Activated CD4-positive, CD25-positive, alpha-beta regulatory T cell (primary cell): ENCODE data around the gene ISM1.

ENCODE experiments used
- DNase-seq, 4 experiments: peaks; one replicate each; lab custom pipeline; 2025; lab: John Stamatoyannopoulos, UW

ISM1 gene

DNA sequence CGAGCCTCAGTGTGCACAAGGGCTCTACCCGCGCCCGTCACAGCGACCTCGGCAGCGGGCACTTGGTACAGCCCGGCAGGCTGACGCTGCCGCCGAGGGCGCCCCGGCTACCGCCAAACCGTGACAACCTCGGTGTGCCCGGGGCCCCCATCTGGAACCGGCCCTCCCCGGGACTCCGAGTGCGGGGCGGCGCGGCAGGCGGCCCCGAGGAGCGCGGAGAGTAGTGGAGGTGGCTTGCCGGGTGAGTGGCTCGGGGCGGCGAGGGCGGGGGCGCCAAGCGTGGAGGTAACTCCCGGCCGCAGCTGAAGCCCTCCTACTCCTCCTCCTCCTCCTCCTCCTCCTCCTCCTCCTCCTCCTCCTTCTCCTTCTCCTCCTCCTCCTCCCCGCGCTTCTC is at the start of gene ISM1:
Gene ISM1, plus strand, starts transcription at position 371 of the 394 bp plus-strand sequence. CDS start 503 bp downstream, outside the sequence.
- DNase-seq: peak in 2 of 4 experiments; percentile 12 to 22

DNA sequence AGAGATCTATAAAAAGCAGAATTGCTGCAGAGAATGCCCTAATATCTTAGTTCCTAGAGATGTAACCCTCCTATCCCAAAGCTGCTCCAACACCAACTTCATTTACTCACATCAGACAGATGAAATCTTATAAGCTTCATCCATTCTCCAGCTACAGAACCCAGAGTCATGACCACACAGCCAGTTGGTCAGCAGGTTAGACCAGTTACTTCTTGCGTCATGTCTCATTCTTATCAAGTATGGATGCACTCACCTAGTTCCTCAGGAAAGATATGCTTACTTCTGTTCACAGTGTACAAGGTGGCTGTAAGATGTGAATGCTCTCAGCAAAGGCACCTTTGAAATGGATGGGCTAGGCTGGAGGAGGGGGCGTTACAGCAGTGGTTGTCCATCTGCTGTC is 47.9 kb upstream of the ISM1 start:
- no peak for DNase-seq

DNA sequence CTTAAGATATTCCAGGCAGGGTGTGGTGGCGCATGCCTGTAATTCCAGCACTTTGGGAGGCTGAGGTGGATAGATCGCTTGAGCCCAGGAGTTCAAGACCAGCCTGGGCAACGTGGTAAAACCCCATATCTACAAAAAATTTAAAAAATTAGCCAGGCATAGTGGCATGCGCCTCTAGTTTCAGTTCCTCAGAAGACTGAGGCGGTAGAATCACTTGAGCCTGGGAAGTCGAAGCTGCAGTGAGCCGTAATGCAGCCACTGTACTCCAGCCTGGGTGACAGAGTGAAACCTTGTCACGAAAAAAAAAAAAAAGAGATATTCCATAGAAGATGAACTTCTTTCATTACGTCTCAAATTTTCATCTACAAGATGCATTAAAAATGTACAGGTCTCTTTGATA is 46.7 kb upstream of the ISM1 start:
- no peak for DNase-seq

DNA sequence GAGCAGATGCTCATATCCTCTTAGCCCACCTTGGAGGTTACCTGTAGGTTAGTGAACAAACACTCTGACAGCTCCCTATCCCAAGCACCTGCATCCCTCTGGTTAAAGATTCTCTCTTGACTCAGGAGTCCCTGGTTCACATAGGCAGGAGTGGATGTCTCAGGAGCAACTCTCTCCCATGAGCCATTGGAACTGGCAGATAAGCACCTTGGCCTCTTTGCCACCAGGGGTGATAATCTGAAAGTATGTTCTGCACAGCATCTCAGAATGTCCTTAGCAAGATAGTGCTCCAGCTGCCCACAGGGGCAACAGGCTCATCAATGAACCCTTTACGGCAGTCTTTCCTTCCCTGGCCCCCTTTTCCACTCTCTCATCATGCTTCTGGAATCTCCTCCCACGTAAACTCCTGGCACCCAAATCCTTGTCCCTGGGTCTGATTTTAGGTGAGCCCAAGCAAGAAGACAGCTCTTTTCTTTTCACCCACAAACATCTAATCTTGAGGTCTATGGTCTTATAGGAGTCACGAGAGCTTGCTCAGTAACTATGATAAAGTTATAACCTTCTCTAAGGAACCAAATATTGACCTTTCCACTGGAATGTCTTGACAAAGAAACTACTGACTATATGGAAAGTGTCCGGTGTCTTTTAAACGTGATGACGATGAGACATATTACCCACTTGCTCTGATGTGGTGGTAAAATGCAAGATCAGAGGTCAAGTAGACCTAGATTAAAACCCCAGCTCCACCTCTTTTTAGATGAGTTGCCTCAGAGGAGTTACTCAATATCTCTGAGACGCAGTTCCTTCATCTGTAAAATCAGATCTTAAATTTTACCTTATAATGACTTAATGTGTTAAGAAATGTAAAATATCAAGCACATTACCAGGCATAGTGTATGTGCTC is 39.8 kb upstream of the ISM1 start:
- no peak for DNase-seq

DNA sequence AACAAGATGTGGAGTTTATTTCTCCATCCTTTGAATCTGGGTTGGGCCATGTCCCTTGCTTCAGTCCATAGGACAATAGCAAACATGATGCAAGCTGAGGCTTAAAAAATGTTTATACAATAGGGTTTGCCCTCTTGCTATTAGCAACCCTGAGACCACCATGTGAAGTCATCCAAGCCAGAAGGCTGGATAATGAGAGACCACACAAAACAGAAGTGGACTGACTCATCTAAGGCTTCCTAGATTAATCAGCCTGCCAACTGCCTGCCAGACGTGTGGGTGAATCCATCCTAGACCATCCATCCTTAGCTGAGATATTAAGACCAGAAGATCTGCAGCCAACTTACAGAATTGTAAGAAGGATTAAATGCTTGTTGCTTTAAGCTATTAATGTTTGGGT is 38.1 kb upstream of the ISM1 start:
- no peak for DNase-seq

DNA sequence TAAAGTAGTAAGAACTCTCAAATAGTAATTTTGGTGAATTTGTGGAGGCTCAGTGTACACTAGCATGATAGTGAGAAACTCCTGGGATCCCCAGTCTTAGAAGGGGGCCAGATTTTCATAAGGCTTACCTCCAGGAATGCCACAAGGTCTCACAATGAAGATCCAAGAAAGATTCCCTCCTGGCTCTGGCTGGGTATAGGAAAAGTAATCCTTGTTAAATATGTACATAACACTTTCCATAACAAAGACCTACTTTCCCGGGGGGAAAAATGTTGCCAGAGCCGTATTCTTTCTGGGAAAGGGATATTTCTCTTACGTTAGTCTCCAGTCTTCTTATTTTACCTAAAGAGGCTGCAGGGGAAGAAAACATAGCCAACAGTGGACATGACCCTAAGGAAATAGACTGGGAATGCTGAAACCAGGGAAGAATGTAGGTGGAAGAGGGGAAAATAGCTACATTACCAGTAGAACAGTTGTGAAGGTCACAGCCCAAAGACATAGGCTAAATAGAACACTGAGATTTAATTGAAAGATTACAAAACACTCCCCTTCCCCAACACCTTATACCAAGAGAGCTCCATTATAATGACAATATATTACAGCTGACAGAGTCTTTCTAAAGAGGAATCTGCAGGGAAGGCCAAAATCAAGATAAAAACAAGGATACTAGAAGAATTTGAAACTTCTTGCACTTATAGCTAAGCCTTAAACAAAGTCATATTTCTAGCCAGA is 34.9 kb upstream of the ISM1 start:
- no peak for DNase-seq

DNA sequence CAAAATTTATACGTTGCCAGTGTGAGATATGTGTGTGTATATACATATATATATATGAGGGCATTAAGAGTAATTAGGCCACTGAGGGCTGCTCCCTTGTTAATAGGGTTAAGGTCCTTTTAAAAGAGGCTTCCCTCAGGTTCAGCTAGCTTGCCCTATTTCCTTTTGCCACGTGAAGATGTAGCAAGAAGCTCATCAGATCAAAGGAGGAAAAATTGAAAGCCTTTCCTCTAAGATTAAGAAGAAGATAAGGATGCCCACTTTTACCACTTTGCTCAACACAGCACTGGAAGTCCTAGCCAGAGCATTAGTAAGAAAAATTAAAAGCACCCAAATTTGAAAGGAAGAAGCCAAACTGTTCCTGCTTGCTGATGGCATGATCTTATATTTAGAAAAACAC is 33.2 kb upstream of the ISM1 start:
- DNase-seq: no peak

DNA sequence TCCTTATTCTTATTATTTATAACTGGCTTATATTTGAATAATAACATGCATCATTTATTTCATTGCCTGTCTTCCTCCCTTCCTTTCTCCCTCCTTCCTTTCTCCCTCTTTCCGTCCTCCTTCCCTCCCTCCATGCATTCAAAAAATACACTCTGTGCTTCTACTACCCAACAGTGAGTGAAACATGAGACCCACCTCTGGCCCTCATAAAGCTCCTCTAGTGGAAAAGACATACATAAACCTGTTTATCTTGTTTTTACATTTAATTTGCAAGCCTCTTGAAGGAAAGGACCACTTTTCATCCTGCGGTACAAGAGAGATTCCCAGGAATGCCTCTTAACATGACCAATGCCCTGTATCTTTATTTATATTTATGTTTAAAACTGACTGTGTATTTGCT is 21.8 kb upstream of the ISM1 start:
- no peak for DNase-seq

DNA sequence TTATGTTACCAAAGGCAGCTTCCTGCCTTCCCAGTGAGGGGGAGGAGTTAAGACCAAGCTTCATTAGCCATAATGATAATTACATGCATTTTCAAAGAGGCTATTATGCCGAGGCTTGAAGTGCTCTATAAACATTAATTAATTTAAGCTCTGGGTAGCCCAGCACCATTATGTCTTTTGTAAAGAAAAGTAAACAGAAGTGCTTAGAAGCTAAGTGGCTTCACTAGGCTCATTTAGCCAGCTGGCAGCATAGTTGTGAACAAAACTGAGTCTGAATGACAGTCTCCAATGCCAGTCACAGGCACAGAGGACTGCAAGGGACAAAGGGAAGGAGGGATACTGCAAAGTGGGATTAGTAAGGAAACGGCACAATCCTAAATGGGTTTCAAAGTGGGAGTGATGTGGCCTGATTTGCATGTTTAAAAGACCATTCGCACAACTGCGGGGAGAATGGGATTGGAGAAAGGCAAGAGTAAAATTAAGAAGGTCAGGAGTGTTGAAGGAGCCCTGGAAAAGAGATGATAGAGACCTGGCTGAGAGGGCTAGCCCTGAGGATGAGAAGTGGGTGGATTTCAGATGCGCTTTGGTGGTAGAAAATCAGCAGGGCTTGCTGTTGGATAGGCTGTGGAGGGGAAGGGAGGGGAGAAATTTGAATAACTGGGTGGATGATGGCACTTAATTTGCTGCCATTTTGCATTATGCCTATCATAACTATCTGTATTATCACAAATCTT is 20.1 kb upstream of the ISM1 start:
- DNase-seq: no peak

DNA sequence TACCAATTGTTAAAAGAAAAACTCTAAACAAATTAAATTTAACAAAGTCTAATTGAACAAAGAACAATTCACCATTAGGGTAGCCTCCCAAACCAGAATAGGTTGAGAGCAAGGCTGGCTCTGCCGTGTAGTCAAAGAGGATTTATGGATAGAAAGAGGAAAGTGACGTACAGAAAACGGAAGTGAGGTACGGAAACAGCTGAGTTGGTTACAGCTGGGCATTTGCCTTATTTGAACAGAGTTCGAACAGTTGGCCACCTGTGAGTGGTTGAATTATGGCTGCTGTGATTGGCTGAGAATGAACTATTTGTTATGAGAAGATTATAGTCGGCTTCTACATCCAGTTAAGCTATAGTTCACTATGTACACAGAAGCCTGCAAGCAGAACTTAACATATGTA is 18.5 kb upstream of the ISM1 start:
- DNase-seq: no peak

DNA sequence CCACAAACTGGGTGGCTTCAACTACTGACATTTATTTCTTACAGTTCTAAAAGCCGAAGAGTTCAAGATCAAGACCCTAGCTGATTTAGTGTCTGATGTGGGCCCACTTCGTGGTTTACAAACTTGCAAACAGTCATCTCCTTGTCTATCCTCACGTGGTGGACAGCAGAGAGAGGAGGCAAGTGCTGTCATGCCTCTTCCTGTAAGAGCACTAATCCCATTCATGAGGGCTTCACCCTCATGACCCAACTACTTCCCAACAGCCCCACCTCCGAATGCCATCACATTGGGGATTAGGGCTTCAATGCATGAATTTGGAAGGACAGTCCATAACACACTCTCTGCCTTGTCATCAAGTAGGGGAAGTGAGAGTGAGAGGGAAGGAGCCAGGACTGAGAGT is 15.6 kb upstream of the ISM1 start:
- DNase-seq: no peak

DNA sequence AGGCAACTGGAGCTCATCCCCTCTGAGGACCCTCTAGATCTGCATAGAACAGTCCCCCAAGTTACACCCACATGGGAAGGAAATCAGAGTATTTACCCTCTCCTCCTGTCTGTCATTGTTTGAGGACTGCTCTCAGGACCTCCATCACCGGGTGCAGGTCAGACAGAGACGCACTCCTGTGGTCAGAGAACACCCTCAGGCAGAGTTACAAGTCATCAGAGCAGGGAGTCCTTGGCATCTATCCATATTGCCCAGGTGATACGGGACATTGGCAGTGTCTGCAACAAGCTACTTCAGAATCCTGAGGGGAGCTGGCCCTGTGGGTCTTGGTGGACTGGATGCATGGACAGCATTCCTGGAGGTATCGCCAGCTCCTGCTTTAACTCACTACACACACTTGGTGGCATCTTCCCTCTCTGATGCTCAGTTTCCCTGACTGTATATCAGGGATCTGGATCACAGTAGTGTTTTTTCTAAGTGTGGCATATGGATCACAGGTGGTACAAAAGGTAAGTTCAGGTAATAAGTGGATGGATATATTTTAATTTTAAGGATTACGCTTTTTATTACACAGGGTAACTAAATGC is 15.1 kb upstream of the ISM1 start:
- no peak for DNase-seq

DNA sequence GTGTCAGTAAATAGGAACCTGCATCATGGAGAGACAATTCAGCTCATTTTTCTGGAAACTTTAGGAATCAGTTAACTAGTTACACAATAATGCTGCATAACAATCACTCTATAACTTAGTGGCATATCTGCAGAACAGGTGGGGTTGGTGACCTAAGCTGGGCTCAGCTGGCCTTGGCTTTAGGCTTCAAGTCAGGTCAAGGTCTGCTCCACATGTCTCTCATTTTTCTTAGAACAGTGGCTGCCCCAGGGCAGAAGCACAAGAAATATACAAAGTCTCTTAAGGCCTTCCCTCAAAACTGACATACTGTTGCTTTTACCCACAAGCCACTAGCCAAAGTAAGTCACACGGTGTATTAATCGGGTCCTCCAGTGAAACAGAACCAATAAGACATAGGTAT is 14.1 kb upstream of the ISM1 start:
- DNase-seq: no peak

DNA sequence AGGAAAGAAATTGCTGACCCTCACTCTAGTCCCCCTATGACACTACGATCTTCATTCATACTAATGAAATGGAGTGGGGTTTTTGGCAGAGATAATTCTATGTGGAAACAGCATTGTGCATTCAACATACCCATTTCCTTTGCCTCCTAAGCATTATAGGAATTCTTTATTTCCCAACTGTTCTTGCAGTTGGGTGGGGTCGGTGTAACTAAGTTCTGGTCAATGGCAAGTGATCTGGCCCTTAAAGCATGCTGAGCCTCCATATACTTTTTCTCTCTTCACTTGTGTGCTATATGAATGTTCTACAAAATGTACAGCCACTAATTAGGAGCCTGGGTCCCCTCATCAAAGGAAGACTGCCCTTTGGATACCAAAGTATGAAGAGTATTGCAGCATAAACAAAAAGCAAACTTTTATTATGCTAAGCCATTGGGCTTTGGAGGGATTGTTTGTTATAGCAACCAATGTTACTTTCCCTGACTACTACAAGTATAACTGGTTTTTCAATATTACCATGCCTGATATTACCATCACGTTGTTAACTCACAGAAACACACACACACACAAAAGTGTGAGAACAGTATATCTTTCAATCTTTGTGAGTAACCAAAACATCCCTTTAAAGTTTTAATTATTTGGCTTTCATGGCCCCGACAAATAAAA is 9.0 kb upstream of the ISM1 start:
- no peak for DNase-seq

DNA sequence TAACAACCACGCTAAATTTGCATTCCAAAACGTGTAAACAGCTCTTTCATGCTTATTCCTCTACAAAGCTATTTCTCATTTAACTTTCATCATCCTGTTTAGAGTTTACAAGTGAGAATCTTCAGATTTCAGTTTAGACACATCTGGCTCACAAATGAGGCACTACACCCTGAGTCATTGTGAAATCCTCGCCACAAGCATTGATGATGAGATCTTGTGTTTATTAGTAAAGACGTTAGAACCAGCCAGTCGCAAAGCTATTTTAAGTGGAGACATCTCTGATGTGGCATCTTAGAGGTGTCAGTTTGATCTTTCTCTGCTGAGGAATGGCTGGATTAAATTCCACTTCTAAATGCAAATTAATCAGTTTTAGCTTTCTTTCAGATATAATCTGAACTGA is 8.3 kb upstream of the ISM1 start:
- DNase-seq: no peak

DNA sequence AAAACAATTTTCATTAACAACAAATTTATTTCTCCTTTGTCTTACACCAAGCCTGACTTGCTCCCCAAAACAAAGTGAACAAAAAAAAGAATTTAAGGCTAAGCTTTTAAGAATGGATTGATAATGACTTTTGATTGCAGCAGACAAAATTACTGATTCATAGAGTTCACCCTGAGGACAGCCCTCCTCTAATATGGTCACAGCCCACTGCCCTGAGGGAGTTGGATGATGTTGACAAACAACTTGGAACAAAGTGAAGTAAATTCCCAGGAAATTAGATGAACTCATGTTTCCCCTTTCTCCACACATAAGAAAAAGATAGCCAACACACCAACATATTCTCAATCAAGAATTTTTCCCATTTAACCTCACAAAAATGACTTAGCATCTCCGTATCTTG is 7.7 kb upstream of the ISM1 start:
- DNase-seq: no peak

DNA sequence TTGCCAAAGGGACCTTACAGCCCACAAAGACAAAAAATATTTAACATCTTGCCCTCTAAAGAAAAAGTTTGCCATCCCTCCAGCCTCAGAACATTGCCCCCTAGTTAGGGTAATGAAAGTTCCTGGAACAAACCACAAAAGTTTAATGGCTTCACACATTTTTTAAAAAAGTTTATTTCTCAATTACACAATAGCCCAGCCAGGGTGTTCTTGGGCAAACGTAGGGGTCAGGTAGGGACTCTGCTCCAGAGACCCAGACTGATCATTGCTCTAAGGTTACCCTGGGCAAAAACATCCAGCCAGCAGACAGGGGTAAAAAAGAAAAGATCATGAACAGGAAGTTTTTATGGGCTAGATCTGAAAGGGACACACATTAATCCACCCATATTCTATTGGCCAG is 4.5 kb upstream of the ISM1 start:
- DNase-seq: no peak

DNA sequence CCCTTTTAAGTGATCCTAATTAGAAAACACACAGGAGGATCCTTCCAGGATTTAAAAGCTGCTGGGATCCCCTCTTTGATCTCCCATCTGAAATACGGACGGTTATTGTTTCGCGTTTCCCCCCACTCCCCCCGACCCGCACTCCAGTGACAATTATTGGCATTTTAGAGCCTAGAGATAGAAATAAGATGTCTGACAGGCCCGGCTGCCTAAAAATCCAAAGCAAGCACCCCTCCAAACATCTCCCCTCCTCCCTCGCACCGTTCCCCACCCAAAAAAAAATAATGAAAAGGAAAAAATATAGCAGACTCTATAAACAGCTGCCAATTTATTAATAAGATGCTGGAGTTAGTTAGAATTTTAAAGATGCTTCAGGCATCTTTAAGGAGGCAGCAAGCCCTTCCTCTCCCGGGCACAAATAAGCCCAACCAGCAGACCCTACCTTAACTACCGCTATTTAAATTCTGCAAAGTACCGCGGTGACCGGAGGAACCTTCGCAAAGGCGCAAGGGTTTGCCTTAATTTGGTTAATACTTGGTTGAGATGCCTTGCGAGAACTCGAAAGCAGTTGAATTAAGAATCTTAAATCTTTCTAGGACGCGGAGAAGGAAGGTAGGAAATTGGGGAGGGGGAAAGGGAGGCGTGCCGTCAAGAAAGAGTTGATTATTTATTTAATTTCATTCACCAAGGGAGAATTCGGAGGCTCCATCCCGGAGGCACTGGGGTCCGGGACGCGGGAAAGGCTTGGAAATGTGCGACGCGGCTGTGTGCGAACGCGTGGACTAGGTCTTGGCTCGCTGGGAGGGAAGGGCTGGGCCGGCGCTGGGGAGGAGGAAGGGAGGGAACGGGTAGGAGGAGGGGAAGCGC is 1.5 kb upstream of the ISM1 start:
- no peak for DNase-seq

DNA sequence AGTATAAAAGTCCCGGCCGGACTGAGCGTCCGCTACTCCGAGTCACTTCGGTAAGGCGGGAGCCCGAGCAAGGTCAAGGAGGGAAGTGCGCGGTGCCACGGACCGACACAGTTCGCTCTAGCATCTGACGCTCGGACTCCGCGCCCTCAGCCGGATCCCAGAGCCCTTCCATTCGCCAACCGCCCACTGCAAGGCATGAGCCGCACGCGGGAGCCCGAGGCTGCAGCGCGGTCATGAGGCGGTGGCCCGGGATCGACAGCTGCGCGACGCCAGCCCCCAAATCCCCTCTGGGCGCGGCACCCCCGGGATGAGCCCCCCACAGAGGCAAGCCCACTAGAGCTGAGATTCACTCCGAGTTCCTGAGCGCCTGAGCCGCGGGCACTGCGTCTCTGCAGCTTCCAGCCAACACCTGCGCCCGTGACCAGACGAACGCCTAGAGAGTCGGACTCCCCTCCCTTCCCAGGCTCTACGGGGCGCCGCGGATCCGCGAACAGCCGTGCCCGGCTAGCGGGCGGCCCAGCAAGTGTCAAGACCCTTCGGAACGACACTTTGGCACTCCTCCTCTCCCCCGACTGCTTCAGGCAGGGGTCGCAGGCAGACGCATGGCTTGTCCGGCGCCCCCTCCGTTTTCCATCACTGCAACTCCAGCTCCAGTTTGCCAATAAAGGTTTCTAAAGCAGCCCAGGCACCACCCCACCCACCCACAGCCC is 725 bp upstream of the ISM1 start:
- no peak for DNase-seq

DNA sequence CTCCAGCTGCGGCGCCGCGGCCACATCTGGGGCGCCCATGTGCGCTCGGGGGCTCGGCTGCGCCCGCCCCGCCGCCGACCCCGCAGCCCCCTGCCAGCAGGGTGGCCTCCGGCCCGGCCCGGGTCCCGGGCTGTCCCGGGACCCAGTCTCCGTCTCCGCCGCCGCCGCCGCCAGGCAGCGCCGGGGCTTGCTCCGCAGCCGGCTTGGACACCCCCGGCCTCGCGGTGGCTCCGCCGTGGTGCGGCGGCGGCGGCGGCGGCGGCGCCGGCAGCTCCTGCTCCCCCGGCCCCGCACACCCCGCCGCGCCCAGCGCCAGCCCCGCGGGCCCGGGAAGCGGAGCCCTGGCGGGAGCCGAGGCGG is 219 bp downstream of the ISM1 start:
- DNase-seq: no peak
